Measurements from ENCODE around the gene STXBP6.
"Not testable (repeated sequence)": the region's sequence is repeated elsewhere in the genome, so short reads cannot be mapped to it uniquely, and the experiment has no call there.

The STXBP6 gene

DNA sequence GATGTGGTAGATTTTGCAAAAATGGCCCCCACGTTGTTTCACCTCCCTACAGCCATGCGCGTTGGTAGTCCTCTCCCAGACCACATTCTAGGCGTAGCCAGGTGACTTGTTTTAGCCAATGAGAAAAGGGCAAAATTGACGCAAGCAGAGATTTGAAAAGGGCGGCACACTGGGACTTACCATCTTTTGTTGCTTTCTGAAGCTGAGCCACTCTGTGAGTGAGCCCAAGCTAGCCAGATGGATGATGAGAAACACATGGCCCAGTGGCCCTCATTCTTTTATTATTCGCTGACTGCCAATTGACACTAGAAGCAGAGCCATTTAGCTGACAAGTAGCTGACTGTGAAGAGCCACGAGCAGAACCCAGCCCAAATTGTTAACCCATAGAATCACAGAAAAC is 274.0 kb downstream of the STXBP6 start:
- no peak overlapping the region for H3K4ac ChIP-seq (ENCODE audit: low read depth in 1 of 2, low read length in 2 of 2)

DNA sequence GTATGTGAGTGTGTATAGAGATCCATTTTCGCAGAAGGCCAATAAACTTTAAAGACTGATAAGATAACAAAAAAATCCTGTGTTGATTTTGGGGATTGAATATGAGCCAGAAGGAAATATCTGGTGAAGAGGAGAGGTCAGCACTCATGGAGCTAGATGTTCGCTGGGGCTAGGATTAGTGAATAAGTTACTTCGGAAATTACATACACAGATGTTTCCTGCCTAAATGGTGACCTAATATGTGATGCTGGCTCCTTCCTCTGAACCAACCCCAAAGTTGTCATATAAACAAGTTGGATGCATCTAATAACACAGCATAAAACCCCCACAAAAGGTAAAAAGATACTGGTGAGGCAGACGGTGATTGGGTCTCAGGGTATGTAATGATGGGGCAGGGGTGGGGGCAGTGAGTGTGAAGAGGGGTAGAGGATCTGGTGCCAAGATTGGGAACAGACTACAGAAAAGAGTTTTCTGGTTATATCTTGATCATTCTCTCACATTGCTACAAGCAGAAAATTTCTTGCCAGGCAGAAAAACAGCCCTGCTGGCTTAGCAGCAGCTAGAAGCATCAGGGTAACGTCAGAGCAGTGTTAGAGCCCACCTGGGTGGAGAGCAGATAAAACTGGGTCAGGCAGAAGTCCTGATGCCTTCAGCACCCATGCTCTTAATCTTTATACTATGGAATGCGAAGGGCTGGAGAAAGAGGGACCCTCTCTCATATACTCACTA is 275.6 kb downstream of the STXBP6 start:
- Histone ChIP-seq H3K4me3 (ENCODE audit: insufficient read depth in 1 of 2, low read depth in 1 of 2, low read length in 2 of 2) (no peak overlapping the region), H3K9me3 (ENCODE audit: control insufficient read depth, low read length) (no peaks in the 10 kb centered on the region), H2AFZ (ENCODE audit: low read depth, low read length) (no peak overlapping the region), H2BK5ac (ENCODE audit: low read depth, low read length, poor library complexity, severe bottlenecking) (no peak overlapping the region), H3K9ac (ENCODE audit: low read length) (no peak overlapping the region), H3K27ac (ENCODE audit: low read length, poor library complexity, severe bottlenecking) (no peak overlapping the region), H2AK5ac (ENCODE audit: low read length, severe bottlenecking) (no peak overlapping the region), H4K8ac (ENCODE audit: low read length) (no peak overlapping the region), H3K27me3 (ENCODE audit: control insufficient read depth in 1 of 2, insufficient read depth in 1 of 2, low read length in 2 of 2) (no peaks in the 10 kb centered on the region), H2BK120ac (ENCODE audit: low read depth, low read length) (no peak overlapping the region), H3K23ac (ENCODE audit: low read length in 2 of 2) (no peak overlapping the region), H3K36me3 (ENCODE audit: control insufficient read depth in 1 of 2, insufficient read depth in 2 of 2, low read depth in 1 of 2, low read length in 2 of 2) (no peaks in the 10 kb centered on the region), H3K4me1 (ENCODE audit: control insufficient read depth, insufficient read depth, low read depth, low read length) (no peaks in the 10 kb centered on the region), H3K18ac (ENCODE audit: low read depth in 1 of 2, low read length in 2 of 2) (no peak overlapping the region), H3K14ac (ENCODE audit: low read length in 2 of 2) (no peak overlapping the region), H3K4ac (ENCODE audit: low read depth in 1 of 2, low read length in 2 of 2) (no peak overlapping the region), H3K79me1 (replicated peaks; ENCODE audit: low read length, poor library complexity, severe bottlenecking) (no peaks in the 10 kb centered on the region), H4K91ac (ENCODE audit: low read length) (no peak overlapping the region), H2BK12ac (ENCODE audit: low read length in 2 of 2) (no peak overlapping the region), H3K4me2 (ENCODE audit: low read length, poor library complexity, severe bottlenecking) (no peak overlapping the region), H2BK15ac (ENCODE audit: low read depth, poor library complexity, severe bottlenecking) (no peak overlapping the region)
- no peak for DNase-seq
- WGBS = 38% methylated on average over 4 of the region's 6 CpGs

More for the DNA sequence above, 274.0 kb downstream of the STXBP6 start:
- Histone ChIP-seq H3K14ac (ENCODE audit: low read length in 2 of 2) (no peak overlapping the region), H2AFZ (ENCODE audit: low read depth, low read length) (no peak overlapping the region), H3K9me3 (ENCODE audit: control insufficient read depth, low read length) (no peaks in the 10 kb centered on the region), H3K27me3 (ENCODE audit: control insufficient read depth in 1 of 2, insufficient read depth in 1 of 2, low read length in 2 of 2) (no peaks in the 10 kb centered on the region), H3K4me2 (ENCODE audit: low read length, poor library complexity, severe bottlenecking) (no peak overlapping the region), H2BK12ac (ENCODE audit: low read length in 2 of 2) (no peak overlapping the region), H4K8ac (ENCODE audit: low read length) (no peak overlapping the region), H2AK5ac (ENCODE audit: low read length, severe bottlenecking) (no peak overlapping the region), H3K23ac (ENCODE audit: low read length in 2 of 2) (no peak overlapping the region), H3K4me3 (ENCODE audit: insufficient read depth in 1 of 2, low read depth in 1 of 2, low read length in 2 of 2) (no peak overlapping the region), H2BK5ac (ENCODE audit: low read depth, low read length, poor library complexity, severe bottlenecking) (no peak overlapping the region), H4K91ac (ENCODE audit: low read length) (no peak overlapping the region), H3K4me1 (ENCODE audit: control insufficient read depth, insufficient read depth, low read depth, low read length) (no peaks in the 10 kb centered on the region), H3K79me1 (replicated peaks; ENCODE audit: low read length, poor library complexity, severe bottlenecking) (no peaks in the 10 kb centered on the region), H3K36me3 (ENCODE audit: control insufficient read depth in 1 of 2, insufficient read depth in 2 of 2, low read depth in 1 of 2, low read length in 2 of 2) (no peaks in the 10 kb centered on the region), H3K18ac (ENCODE audit: low read depth in 1 of 2, low read length in 2 of 2) (no peak overlapping the region), H3K27ac (ENCODE audit: low read length, poor library complexity, severe bottlenecking) (no peak overlapping the region), H2BK15ac (ENCODE audit: low read depth, poor library complexity, severe bottlenecking) (no peak overlapping the region), H3K9ac (ENCODE audit: low read length) (no peak overlapping the region), H2BK120ac (ENCODE audit: low read depth, low read length) (no peak overlapping the region)
- 79% methylated on average over 8 of the region's 8 CpGs for WGBS
- no peak for DNase-seq

DNA sequence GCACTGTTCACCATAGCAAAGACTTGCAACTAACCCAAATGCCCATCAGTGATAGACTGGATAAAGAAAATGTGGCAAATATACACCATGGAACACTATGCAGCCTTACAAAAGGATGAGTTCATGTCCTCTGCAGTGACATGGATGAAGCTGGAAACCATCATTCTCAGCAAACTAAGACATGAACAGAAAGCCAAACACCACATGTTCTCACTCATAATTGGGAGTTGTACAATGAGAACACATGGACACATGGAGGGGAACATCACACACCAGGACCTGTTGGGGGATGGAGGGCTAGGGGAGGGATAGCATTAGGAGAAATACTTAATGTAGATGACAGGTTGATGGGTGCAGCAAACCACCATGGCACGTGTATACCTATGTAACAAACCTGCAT is 276.4 kb downstream of the STXBP6 start:
- H4K8ac ChIP-seq (ENCODE audit: low read length); H3K23ac ChIP-seq (ENCODE audit: low read length in 2 of 2); H3K36me3 ChIP-seq (ENCODE audit: control insufficient read depth in 1 of 2, insufficient read depth in 2 of 2, low read depth in 1 of 2, low read length in 2 of 2); H3K4me2 ChIP-seq (ENCODE audit: low read length, poor library complexity, severe bottlenecking); DNase-seq; H3K14ac ChIP-seq (ENCODE audit: low read length in 2 of 2); H3K9ac ChIP-seq (ENCODE audit: low read length); H2BK12ac ChIP-seq (ENCODE audit: low read length in 2 of 2); H2AFZ ChIP-seq (ENCODE audit: low read depth, low read length); H2BK120ac ChIP-seq (ENCODE audit: low read depth, low read length); H3K9me3 ChIP-seq (ENCODE audit: control insufficient read depth, low read length); H3K18ac ChIP-seq (ENCODE audit: low read depth in 1 of 2, low read length in 2 of 2); H3K27me3 ChIP-seq (ENCODE audit: control insufficient read depth in 1 of 2, insufficient read depth in 1 of 2, low read length in 2 of 2); H2BK15ac ChIP-seq (ENCODE audit: low read depth, poor library complexity, severe bottlenecking); H3K79me1 ChIP-seq (replicated peaks; ENCODE audit: low read length, poor library complexity, severe bottlenecking); H3K4ac ChIP-seq (ENCODE audit: low read depth in 1 of 2, low read length in 2 of 2); H4K91ac ChIP-seq (ENCODE audit: low read length); H2AK5ac ChIP-seq (ENCODE audit: low read length, severe bottlenecking); H2BK5ac ChIP-seq (ENCODE audit: low read depth, low read length, poor library complexity, severe bottlenecking); H3K27ac ChIP-seq (ENCODE audit: low read length, poor library complexity, severe bottlenecking); H3K4me3 ChIP-seq (ENCODE audit: insufficient read depth in 1 of 2, low read depth in 1 of 2, low read length in 2 of 2); H3K4me1 ChIP-seq (ENCODE audit: control insufficient read depth, insufficient read depth, low read depth, low read length): not testable (repeated sequence)
- no CpG with 5 or more reads among the region's 1 CpG for WGBS

DNA sequence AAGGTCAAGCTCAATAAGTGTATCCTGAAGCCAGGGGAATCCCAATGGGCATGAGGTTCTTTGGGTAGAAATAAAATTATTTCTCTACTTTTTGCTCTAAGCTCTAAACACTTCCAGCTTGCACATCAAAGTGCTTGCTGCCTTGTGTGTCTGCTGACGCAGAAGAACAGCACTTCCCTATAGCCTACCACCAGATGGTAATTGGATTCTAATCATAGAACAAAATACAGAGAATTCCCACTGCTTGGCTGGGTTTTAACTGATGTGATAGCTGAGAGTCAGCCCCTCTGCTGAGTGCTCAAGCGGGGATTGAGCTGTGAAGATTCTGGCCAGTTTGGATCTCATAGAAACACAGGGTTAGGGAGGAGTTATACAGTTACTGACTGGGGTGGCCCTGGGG is 283.5 kb downstream of the STXBP6 start:
- 90% methylated on average over 2 of the region's 2 CpGs for WGBS
- H2BK120ac ChIP-seq (ENCODE audit: low read depth, low read length) = no peak overlapping the region
- H3K4me1 ChIP-seq (ENCODE audit: control insufficient read depth, insufficient read depth, low read depth, low read length) = no peaks in the 10 kb centered on the region
- H3K9ac ChIP-seq (ENCODE audit: low read length) = no peak overlapping the region
- no peak overlapping the region for H2BK15ac ChIP-seq (ENCODE audit: low read depth, poor library complexity, severe bottlenecking)
- no peaks in the 10 kb centered on the region for H3K36me3 ChIP-seq (ENCODE audit: control insufficient read depth in 1 of 2, insufficient read depth in 2 of 2, low read depth in 1 of 2, low read length in 2 of 2)
- H3K14ac ChIP-seq (ENCODE audit: low read length in 2 of 2) = no peak overlapping the region
- no peaks in the 10 kb centered on the region for H3K9me3 ChIP-seq (ENCODE audit: control insufficient read depth, low read length)
- H3K4ac ChIP-seq (ENCODE audit: low read depth in 1 of 2, low read length in 2 of 2) = no peak overlapping the region
- H3K18ac ChIP-seq (ENCODE audit: low read depth in 1 of 2, low read length in 2 of 2) = no peak overlapping the region
- H2AK5ac ChIP-seq (ENCODE audit: low read length, severe bottlenecking) = no peak overlapping the region
- H3K27ac ChIP-seq (ENCODE audit: low read length, poor library complexity, severe bottlenecking) = no peak overlapping the region
- H2AFZ ChIP-seq (ENCODE audit: low read depth, low read length) = no peak overlapping the region
- H2BK12ac ChIP-seq (ENCODE audit: low read length in 2 of 2) = no peak overlapping the region
- no peak overlapping the region for H4K8ac ChIP-seq (ENCODE audit: low read length)
- H2BK5ac ChIP-seq (ENCODE audit: low read depth, low read length, poor library complexity, severe bottlenecking) = no peak overlapping the region
- DNase-seq = no peak
- H3K79me1 ChIP-seq (replicated peaks; ENCODE audit: low read length, poor library complexity, severe bottlenecking) = no peaks in the 10 kb centered on the region
- no peaks in the 10 kb centered on the region for H3K27me3 ChIP-seq (ENCODE audit: control insufficient read depth in 1 of 2, insufficient read depth in 1 of 2, low read length in 2 of 2)
- no peak overlapping the region for H4K91ac ChIP-seq (ENCODE audit: low read length)
- no peak overlapping the region for H3K4me3 ChIP-seq (ENCODE audit: insufficient read depth in 1 of 2, low read depth in 1 of 2, low read length in 2 of 2)
- no peak overlapping the region for H3K4me2 ChIP-seq (ENCODE audit: low read length, poor library complexity, severe bottlenecking)
- H3K23ac ChIP-seq (ENCODE audit: low read length in 2 of 2) = no peak overlapping the region
